ENCODE measurements around the gene KANSL1.
"Not testable (repeated sequence)": the region's sequence is repeated elsewhere in the genome, so short reads cannot be mapped to it uniquely, and the experiment has no call there.

Gene KANSL1

DNA sequence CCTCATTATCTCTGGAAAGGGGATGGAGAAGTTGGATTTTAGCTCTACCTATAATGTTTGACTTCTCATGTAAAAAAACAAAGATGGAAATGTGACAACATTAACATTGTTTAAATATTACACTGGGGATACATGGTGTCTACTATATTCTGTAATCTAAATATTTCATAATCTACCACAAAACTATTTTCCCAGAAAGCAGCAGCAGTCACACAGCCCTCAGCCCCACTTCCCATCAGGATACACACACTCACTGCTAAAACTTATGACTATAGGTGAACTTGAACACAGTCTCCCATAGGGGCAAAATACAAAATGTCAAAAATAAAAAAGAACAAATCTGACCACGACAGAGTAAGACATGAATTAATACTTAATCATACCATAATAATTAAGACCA, 95.7 kb downstream of the KANSL1 start:
- Mint-ChIP-seq H3K9me3 (no peaks in the 10 kb centered on the region), H3K4me1 (ENCODE audit: low read depth) (peaks cover 35% of the 10 kb centered on the region), H3K27me3 (no peaks in the 10 kb centered on the region), H3K27ac (no peak overlapping the region), H3K36me3 (ENCODE audit: low read depth) (peaks cover 15% of the 10 kb centered on the region), H3K4me3 (no peak overlapping the region)
- intact Hi-C loops (cut with micrococcal nuclease), result no loop called here

DNA sequence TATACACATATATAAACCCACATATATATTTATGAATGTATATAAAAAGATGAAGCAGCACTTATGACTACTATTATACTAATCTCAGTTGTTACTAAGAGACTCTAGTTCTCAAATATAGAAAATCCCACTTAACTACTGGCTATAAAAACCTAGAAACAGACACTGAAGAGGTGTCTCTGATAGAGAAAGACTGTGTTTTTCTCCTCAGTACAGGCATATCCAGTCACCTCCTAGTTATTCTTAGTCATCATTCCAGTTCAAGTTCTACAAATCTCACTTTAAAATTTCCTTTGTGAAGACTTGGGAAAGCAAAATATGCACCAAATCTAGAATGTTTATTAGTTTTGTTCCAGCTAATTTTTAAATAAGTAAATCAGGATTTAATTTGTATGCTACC, 100.2 kb downstream of the KANSL1 start:
- no peaks in the 10 kb centered on the region for H3K9me3 Mint-ChIP-seq
- peaks cover 27% of the 10 kb centered on the region for H3K4me1 Mint-ChIP-seq (ENCODE audit: low read depth)
- H3K27me3 Mint-ChIP-seq, result no peaks in the 10 kb centered on the region
- H3K27ac Mint-ChIP-seq, result no peak overlapping the region
- H3K4me3 Mint-ChIP-seq, result no peak overlapping the region
- intact Hi-C loops (cut with micrococcal nuclease), result no loop called here
- peaks cover 46% of the 10 kb centered on the region for H3K36me3 Mint-ChIP-seq (ENCODE audit: low read depth)

DNA sequence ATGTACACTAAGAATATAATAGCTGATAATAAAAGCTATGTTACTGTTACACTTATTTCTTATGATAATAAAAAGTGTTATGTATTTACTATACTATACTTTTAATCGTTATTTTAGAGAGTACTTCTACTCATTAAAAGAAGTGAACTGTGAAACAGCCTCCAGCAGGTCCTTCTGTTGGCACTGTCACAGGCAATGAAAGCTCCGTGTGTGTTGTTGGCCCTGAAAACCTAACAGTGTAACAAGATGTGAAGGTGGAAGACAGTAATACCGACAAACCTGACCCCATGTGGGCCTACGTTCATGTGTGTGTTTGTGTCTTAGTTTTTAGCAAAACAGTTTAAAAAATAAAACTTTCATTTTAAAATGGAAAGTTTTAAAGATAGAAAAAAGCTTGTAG, 102.4 kb downstream of the KANSL1 start:
- H3K4me1 Mint-ChIP-seq (ENCODE audit: low read depth), result peaks cover 17% of the 10 kb centered on the region
- no peaks in the 10 kb centered on the region for H3K9me3 Mint-ChIP-seq
- H3K27me3 Mint-ChIP-seq, result no peaks in the 10 kb centered on the region
- H3K36me3 Mint-ChIP-seq (ENCODE audit: low read depth), result peaks cover 56% of the 10 kb centered on the region
- no peak overlapping the region for H3K27ac Mint-ChIP-seq
- H3K4me3 Mint-ChIP-seq, result no peak overlapping the region
- intact Hi-C loops (cut with micrococcal nuclease), result no loop called here

DNA sequence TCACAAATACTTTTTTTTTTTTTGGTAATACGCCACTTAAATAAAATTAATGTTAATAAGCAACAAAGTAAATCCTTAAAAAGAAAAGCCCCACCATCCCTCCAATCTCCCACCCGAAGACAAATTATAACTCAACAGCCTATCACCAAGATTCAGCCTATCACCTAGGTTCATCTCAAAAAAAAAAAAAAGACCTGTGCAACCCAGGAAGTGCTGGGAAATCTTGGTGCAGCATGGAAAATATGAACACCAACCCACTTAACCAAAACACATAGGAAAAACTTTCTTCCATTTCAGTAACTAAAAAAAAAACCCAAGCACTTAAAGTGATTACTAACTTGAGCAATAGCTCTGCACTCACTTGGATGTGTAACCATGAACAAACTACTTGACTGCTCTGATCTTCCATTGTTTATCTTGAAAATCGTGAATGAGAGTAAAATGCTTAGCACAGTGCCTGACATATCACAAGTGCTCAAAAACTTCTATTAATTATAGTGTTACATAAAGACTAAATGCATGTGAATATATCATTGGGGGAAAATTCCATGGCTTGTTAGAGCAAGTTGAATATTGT, 103.8 kb downstream of the KANSL1 start:
- Mint-ChIP-seq H3K27ac (no peak overlapping the region), H3K27me3 (no peaks in the 10 kb centered on the region), H3K4me1 (ENCODE audit: low read depth) (peaks cover 17% of the 10 kb centered on the region), H3K9me3 (no peaks in the 10 kb centered on the region), H3K4me3 (no peak overlapping the region), H3K36me3 (ENCODE audit: low read depth) (peaks cover 53% of the 10 kb centered on the region)
- intact Hi-C loops (cut with micrococcal nuclease), result no loop called here

DNA sequence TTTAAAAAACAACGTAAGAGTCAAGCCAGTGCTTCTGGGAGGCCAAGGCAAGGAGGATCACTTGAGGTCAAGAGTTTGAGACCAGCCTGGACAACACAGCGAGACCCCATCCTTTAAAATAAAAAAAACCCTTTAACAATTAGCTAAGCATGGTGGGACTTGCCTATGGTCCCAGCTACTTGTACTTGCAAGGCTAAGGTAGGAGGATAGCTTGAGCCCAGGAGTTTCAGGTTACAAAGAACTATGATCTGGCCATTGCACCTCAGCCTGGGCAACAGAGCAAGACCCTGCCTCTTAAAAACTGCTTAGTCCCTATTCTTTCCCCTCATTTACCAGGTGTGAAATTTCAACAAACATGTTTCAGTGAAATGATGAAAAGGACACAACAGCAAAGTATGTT, 104.6 kb downstream of the KANSL1 start:
- H3K36me3 Mint-ChIP-seq (ENCODE audit: low read depth), result peaks cover 53% of the 10 kb centered on the region
- H3K27me3 Mint-ChIP-seq, result no peaks in the 10 kb centered on the region
- H3K4me1 Mint-ChIP-seq (ENCODE audit: low read depth), result peaks cover 17% of the 10 kb centered on the region
- H3K4me3 Mint-ChIP-seq, result no peak overlapping the region
- intact Hi-C loops (cut with micrococcal nuclease), result no loop called here
- H3K27ac Mint-ChIP-seq, result no peak overlapping the region
- no peaks in the 10 kb centered on the region for H3K9me3 Mint-ChIP-seq

DNA sequence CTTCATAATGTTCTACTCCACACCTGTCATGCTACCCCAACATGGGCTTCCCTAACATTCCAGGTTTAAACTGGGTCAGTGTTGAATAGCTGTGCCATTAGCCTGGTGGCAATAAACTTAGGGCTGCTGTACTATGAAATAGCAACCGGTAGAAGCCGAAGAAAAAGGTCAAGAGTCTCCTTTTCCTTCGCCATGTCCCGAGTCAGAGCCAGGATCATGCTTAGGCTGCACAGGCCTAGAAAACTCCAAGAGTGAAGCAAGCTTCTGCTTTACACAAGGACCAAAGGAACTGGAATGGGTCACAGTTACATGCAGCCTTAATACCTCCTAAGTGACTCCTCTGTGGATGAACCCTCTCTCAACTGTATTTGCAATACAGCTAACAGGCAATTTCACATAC, 105.4 kb downstream of the KANSL1 start:
- H3K9me3 Mint-ChIP-seq; H3K4me3 Mint-ChIP-seq; H3K27me3 Mint-ChIP-seq; intact Hi-C loops (cut with micrococcal nuclease); H3K27ac Mint-ChIP-seq: not testable (repeated sequence)
- Mint-ChIP-seq H3K36me3 (ENCODE audit: low read depth) (peaks cover 51% of the 10 kb centered on the region), H3K4me1 (ENCODE audit: low read depth) (peaks cover 17% of the 10 kb centered on the region)

DNA sequence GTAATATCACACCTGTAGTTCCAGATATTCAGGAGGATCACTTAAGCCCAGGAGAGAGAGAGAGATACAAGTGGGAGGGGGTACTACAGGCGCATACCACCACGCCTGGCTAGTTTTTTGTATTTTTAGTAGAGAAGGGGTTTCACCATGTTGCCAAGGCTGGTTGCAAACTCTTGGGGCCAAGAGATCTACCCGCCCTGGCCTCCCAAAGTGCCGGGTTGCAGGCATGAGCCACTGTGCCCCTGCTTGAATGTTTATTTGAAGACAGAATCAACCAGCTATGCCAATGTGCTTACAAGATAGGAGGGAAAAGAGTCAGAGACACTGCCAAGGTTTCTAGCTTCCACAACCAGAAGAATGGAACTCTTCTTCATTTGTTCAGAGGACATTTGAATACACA, 106.4 kb downstream of the KANSL1 start:
- H3K27ac Mint-ChIP-seq, result no peak overlapping the region
- intact Hi-C loops (cut with micrococcal nuclease), result no loop called here
- H3K4me1 Mint-ChIP-seq (ENCODE audit: low read depth), result peaks cover 27% of the 10 kb centered on the region
- no peaks in the 10 kb centered on the region for H3K27me3 Mint-ChIP-seq
- H3K4me3 Mint-ChIP-seq, result no peak overlapping the region
- no peaks in the 10 kb centered on the region for H3K9me3 Mint-ChIP-seq
- H3K36me3 Mint-ChIP-seq (ENCODE audit: low read depth), result peaks cover 48% of the 10 kb centered on the region

DNA sequence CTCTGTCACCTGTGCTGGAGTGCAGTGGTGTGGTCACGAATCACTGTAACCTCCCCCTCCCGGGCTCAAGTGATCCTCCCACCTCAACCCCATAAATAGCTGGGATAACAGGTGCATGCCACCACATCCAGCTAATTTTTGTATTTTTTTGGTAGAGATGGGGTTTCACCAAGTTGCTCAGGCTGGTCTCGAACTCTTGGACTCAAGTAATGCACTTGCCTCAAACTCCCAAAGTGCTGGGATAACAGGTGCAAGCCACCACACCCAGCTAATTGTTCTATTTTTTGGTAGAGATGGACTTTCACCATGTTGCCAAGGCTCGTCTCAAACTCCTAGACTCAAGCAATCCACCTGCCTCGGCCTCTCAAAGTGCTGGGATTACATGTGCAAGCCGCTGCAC, 107.7 kb downstream of the KANSL1 start:
- Mint-ChIP-seq H3K27me3 (no peaks in the 10 kb centered on the region), H3K36me3 (ENCODE audit: low read depth) (peaks cover 56% of the 10 kb centered on the region), H3K4me3 (no peak overlapping the region), H3K27ac (no peak overlapping the region), H3K9me3 (no peaks in the 10 kb centered on the region), H3K4me1 (ENCODE audit: low read depth) (peaks cover 27% of the 10 kb centered on the region)
- intact Hi-C loops (cut with micrococcal nuclease), result no loop called here

DNA sequence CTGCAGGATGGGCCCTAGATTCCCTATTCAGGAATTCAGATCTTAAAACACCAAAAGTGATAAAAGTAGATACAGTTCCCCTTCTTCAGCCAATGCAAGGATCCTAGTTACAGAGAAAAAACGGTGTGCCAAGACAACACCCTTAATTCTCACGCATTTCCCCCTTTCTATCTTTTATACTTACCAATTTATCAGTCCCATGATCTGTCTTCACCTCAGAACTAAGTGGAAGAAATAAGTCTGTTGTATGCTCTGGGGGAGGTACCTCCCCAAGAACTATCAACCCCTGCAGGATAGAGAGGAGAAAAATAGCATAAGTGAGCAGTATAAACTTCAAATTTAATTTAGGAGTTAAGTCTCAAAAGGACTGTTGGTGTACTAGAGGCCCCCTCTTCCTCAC, 111.0 kb downstream of the KANSL1 start:
- Mint-ChIP-seq H3K27ac (no peak overlapping the region), H3K9me3 (no peaks in the 10 kb centered on the region), H3K36me3 (ENCODE audit: low read depth) (peaks cover 52% of the 10 kb centered on the region), H3K27me3 (no peaks in the 10 kb centered on the region), H3K4me3 (no peak overlapping the region), H3K4me1 (ENCODE audit: low read depth) (peaks cover 14% of the 10 kb centered on the region)
- intact Hi-C loops (cut with micrococcal nuclease), result no loop called here

DNA sequence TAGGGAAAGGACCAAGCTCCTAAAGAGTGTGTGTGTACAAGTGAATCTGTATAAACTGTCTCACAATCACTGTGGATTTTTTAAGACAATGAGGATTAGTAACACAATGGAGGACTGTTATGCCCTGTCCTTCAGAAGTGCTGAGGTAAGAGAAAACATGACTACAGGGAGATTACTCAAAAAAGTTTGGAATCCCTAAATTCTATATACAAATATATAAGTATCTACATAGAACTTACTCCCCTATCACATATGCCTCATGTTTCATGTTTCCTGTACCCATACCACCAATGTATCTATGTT, 112.3 kb downstream of the KANSL1 start:
- H3K27me3 Mint-ChIP-seq, result no peaks in the 10 kb centered on the region
- intact Hi-C loops (cut with micrococcal nuclease), result no loop called here
- H3K27ac Mint-ChIP-seq, result no peak overlapping the region
- H3K36me3 Mint-ChIP-seq (ENCODE audit: low read depth), result peaks cover 56% of the 10 kb centered on the region
- H3K4me1 Mint-ChIP-seq (ENCODE audit: low read depth), result peaks cover 14% of the 10 kb centered on the region
- no peaks in the 10 kb centered on the region for H3K9me3 Mint-ChIP-seq
- H3K4me3 Mint-ChIP-seq, result no peak overlapping the region

DNA sequence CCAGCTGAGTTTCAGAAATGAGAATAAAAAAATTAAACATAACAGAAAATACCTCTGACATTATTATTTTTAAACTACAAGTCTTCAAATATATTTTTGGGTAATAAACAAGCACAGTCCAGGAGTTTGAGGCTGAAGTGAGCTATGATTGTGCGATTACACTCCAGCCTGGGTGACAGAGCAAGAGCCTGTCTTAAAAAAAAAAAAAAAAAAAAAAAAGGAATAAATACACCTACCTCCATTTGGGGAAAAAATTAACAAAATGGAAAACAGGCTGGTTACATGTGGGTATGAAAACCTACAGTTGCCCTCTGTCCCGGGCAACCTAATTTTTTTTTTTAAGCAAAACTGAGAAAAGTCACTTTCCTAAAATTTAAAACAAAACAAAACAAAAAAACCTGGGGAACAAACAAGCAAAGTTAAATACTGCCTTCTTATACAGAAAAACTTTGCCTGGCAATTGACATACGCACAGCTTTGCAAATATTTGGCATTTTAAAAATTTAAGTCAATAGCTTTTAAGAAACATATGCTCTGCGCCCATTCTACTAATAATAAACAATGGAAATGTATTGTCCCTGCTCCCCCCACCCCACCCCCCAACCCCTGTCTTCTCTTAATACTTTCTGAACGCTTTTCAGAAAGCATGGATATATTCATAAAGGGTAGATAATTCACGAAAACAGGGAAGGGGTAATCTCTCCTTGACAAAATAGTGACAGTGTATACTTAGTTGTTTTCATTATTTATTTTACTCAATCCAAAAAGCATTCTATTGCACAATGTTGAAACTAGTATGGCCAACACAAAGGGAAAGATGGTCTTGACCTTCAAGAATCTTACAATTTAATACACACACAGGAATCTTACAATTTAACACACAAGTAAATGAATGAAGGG, 112.9 kb downstream of the KANSL1 start:
- Mint-ChIP-seq H3K36me3 (ENCODE audit: low read depth) (peaks cover 62% of the 10 kb centered on the region), H3K27me3 (no peaks in the 10 kb centered on the region), H3K4me3 (no peak overlapping the region), H3K27ac (no peak overlapping the region), H3K4me1 (ENCODE audit: low read depth) (peaks cover 14% of the 10 kb centered on the region), H3K9me3 (no peaks in the 10 kb centered on the region)
- intact Hi-C loops (cut with micrococcal nuclease), result no loop called here

DNA sequence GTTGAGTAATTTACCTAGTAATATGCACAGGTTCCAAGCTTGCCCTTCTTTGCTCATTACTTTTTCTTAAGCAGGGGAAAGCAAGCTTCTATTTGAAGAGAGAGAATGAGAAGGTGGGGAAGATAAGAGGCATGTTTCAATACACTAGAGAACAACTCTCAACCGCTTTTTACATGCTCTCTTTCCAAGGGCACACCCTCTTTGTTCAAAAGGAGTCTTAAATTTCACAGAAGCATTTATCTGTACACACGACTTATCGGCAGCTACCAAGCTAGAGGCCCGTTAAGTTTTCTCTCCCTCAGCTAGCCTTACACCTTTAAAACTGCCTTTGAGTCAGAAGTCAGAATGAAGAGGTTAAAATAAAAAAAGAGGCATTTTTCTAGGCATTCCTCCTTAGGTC, 114.6 kb downstream of the KANSL1 start:
- intact Hi-C loops (cut with micrococcal nuclease), result no loop called here
- Mint-ChIP-seq H3K36me3 (ENCODE audit: low read depth) (peaks cover 57% of the 10 kb centered on the region), H3K9me3 (no peaks in the 10 kb centered on the region), H3K4me1 (ENCODE audit: low read depth) (peaks cover 14% of the 10 kb centered on the region), H3K27me3 (no peaks in the 10 kb centered on the region), H3K4me3 (no peak overlapping the region), H3K27ac (no peak overlapping the region)

DNA sequence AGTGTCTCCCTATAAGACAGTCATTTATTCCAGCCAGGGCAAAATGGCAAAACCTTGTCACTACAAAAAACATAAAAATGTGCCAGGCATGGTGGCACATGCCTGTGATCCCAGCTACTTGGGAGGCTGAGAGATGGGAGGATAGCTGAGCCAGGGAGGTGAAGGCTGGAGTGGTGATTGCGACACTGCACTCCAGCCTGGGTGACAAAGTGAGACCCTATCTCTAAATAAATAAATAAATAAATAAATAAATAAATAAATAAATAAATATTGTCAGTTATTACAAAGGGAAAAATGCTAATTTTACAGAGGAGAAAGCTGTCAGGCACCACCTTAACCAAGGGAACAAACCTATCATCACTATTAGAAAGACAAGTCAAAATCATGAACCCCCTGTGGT, 118.7 kb downstream of the KANSL1 start:
- Mint-ChIP-seq H3K4me1 (ENCODE audit: low read depth) (peaks cover 5% of the 10 kb centered on the region), H3K27ac (no peak overlapping the region), H3K36me3 (ENCODE audit: low read depth) (peaks cover 37% of the 10 kb centered on the region), H3K27me3 (no peaks in the 10 kb centered on the region), H3K4me3 (no peak overlapping the region), H3K9me3 (no peaks in the 10 kb centered on the region)
- intact Hi-C loops (cut with micrococcal nuclease), result no loop called here

DNA sequence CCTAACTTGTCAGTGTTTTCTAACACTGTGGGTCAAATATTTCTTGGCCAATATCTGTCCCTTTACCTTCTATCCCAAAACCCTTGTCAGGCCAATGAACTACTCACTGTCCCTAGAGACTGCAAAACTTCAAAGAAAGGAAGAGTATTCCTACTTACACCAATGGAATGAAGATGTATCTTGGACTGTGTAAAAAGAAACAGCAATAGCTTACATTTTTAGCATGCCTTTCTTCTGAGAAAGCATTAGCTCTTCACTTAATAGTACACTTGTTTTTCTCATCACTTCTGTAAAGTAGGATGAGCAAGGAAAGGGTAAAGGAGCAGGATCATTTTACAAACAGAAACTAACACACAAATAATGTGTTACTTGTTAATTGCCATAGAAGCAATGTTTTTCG, 120.2 kb downstream of the KANSL1 start:
- no peaks in the 10 kb centered on the region for H3K4me1 Mint-ChIP-seq (ENCODE audit: low read depth)
- H3K27me3 Mint-ChIP-seq, result no peaks in the 10 kb centered on the region
- peaks cover 33% of the 10 kb centered on the region for H3K36me3 Mint-ChIP-seq (ENCODE audit: low read depth)
- no peaks in the 10 kb centered on the region for H3K9me3 Mint-ChIP-seq
- no peak overlapping the region for H3K4me3 Mint-ChIP-seq
- no peak overlapping the region for H3K27ac Mint-ChIP-seq
- intact Hi-C loops (cut with micrococcal nuclease), result no loop called here

DNA sequence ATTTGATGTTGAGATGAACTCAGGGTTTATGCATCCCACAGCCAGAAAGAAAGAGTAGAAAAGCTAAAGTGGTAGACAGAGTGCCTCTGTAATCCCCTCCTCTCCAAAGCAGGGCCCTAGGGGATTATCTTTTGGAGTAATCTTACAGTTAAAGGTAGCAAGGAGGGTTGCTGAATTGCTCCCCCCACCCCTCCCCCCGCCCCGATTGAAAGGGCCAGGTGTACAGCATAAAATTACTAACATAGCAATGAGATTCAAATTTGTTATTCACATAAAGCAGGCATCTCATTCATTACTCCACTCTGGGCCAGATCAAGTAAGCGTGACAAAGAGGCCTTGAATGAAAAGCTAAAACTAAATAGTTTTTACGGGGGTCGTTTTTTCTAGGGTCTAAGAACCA, 121.4 kb downstream of the KANSL1 start:
- Mint-ChIP-seq H3K9me3 (no peaks in the 10 kb centered on the region), H3K27me3 (no peaks in the 10 kb centered on the region), H3K27ac (no peak overlapping the region), H3K4me1 (ENCODE audit: low read depth) (no peaks in the 10 kb centered on the region), H3K36me3 (ENCODE audit: low read depth) (peaks cover 41% of the 10 kb centered on the region), H3K4me3 (no peak overlapping the region)
- intact Hi-C loops (cut with micrococcal nuclease), result no loop called here
